ENCODE results near the gene ADD2. TPM values are rescaled to one million over a fixed set of nuclear protein-coding genes. Genes with fewer than 3 reads are reported as not detected.

The ADD2 gene
- total and polyA plus RNA-seq, 4 donors, result 0.08 to 156 (median 0.16) TPM; not detected in 1

GRCh38 chr2:70759446-70759845 lies 8.6 kb downstream of the ADD2 start:
- Histone ChIP-seq H3K27ac (ENCODE audit: low read depth in 1 of 2, low read length in 2 of 2) (no peak overlapping the region), H3K9me3 (ENCODE audit: control insufficient read depth in 4 of 4, low read length in 3 of 4) (no peaks in the 10 kb centered on the region), H3K36me3 (ENCODE audit: control insufficient read depth in 4 of 4, insufficient read depth in 3 of 4, low read depth in 1 of 4, low read length in 3 of 4) (no peaks in the 10 kb centered on the region), H3K4me1 (ENCODE audit: control insufficient read depth in 4 of 4, insufficient read depth in 4 of 4, low read length in 3 of 4) (no peaks in the 10 kb centered on the region), H3K9ac (ENCODE audit: low read depth in 1 of 2, low read length in 2 of 2) (no peak overlapping the region), H3K27me3 (ENCODE audit: control insufficient read depth in 4 of 4, insufficient read depth in 4 of 4, low read length in 3 of 4) (peaks cover 0 to 6% (median 5%) of the 10 kb centered on the region in 4 donors), H3K4me3 (ENCODE audit: low read depth in 1 of 3, low read length in 3 of 3) (no peak overlapping the region)
- DNase-seq (ENCODE audit: low spot score), result no peak
- TF ChIP-seq HNF4A (conservative IDR thresholded peaks at IDR 0.05) (no peak), NR2F2 (IDR thresholded peaks at IDR 0.05) (no peak), SP1 (IDR thresholded peaks at IDR 0.05) (no peak)
- TF ChIP-seq, protein P1, sequence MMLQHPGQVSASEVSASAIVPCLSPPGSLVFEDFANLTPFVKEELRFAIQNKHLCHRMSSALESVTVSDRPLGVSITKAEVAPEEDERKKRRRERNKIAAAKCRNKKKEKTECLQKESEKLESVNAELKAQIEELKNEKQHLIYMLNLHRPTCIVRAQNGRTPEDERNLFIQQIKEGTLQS (IDR thresholded peaks at IDR 0.05), result no peak
- 66% methylated on average over 1 of the region's 1 CpG for WGBS

- H3K9ac ChIP-seq (ENCODE audit: low read depth in 1 of 2, low read length in 2 of 2), result no peak overlapping the region
- no peaks in the 10 kb centered on the region for H3K9me3 ChIP-seq (ENCODE audit: control insufficient read depth in 4 of 4, low read length in 3 of 4)
- H3K27me3 ChIP-seq (ENCODE audit: control insufficient read depth in 4 of 4, insufficient read depth in 4 of 4, low read length in 3 of 4), result peaks cover 0 to 6% (median 3%) of the 10 kb centered on the region in 4 donors
- DNase-seq (ENCODE audit: low spot score), result no peak
- TF ChIP-seq RXRA (IDR thresholded peaks at IDR 0.05), result no peak
- TF ChIP-seq, protein P1 (IDR thresholded peaks at IDR 0.05), result no peak
- no peak for TF ChIP-seq JUND (IDR thresholded peaks at IDR 0.05)
- TF ChIP-seq TAF1 (conservative IDR thresholded peaks at IDR 0.05), result no peak
- no peak for TF ChIP-seq HNF4G (IDR thresholded peaks at IDR 0.05)
- TF ChIP-seq FOXA1 (IDR thresholded peaks at IDR 0.05), result no peak
- TF ChIP-seq REST (IDR thresholded peaks at IDR 0.05), result no peak
- no peak for TF ChIP-seq ZBTB33 (IDR thresholded peaks at IDR 0.05)
- TF ChIP-seq RAD21 (IDR thresholded peaks at IDR 0.05), result no peak
- TF ChIP-seq NR2F2 (IDR thresholded peaks at IDR 0.05), result no peak
- no peak for TF ChIP-seq FOXA2 (IDR thresholded peaks at IDR 0.05)
- TF ChIP-seq, protein P2, sequence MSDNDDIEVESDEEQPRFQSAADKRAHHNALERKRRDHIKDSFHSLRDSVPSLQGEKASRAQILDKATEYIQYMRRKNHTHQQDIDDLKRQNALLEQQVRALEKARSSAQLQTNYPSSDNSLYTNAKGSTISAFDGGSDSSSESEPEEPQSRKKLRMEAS (IDR thresholded peaks at IDR 0.05), result no peak
- no peak for TF ChIP-seq HNF4A (conservative IDR thresholded peaks at IDR 0.05)
- no peak for TF ChIP-seq EGR1 (IDR thresholded peaks at IDR 0.05; ENCODE audit: low read depth in 2 of 2)
- TF ChIP-seq, protein P3, sequence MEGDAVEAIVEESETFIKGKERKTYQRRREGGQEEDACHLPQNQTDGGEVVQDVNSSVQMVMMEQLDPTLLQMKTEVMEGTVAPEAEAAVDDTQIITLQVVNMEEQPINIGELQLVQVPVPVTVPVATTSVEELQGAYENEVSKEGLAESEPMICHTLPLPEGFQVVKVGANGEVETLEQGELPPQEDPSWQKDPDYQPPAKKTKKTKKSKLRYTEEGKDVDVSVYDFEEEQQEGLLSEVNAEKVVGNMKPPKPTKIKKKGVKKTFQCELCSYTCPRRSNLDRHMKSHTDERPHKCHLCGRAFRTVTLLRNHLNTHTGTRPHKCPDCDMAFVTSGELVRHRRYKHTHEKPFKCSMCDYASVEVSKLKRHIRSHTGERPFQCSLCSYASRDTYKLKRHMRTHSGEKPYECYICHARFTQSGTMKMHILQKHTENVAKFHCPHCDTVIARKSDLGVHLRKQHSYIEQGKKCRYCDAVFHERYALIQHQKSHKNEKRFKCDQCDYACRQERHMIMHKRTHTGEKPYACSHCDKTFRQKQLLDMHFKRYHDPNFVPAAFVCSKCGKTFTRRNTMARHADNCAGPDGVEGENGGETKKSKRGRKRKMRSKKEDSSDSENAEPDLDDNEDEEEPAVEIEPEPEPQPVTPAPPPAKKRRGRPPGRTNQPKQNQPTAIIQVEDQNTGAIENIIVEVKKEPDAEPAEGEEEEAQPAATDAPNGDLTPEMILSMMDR (IDR thresholded peaks at IDR 0.05; ENCODE audit: low read depth, low read length, missing input control), result no peak
- TF ChIP-seq SP1 (IDR thresholded peaks at IDR 0.05), result no peak
- WGBS, result 89% methylated on average over 7 of the region's 7 CpGs
- H3K36me3 ChIP-seq (ENCODE audit: control insufficient read depth in 4 of 4, insufficient read depth in 3 of 4, low read depth in 1 of 4, low read length in 3 of 4), result no peaks in the 10 kb centered on the region
- H3K4me3 ChIP-seq (ENCODE audit: low read depth in 1 of 3, low read length in 3 of 3), result no peak overlapping the region
- H3K27ac ChIP-seq (ENCODE audit: low read depth in 1 of 2, low read length in 2 of 2), result no peak overlapping the region
- no peaks in the 10 kb centered on the region for H3K4me1 ChIP-seq (ENCODE audit: control insufficient read depth in 4 of 4, insufficient read depth in 4 of 4, low read length in 3 of 4)
These were observed 10.0 kb downstream of the ADD2 start for GRCh38 chr2:70757966-70758365.

Data from liver (tissue), 9 donors.